ENCODE data around the gene EXO1. TPM values are rescaled to one million over a fixed set of nuclear protein-coding genes. Genes with fewer than 3 reads are reported as not detected.
A peak's percentile ranks its signal among the peaks of the same experiment; 100 is the strongest.

Gene EXO1
- total and polyA plus RNA-seq, 9 of the 15 experiments (the other 6 are each of a cell fraction or from before 2014, with no cell fraction given), result 36.0 to 125 (median 83.9) TPM

GRCh38 chr1:241810769-241811405, 37.1 kb upstream of the EXO1 start (continued):
- no peak for TF ChIP-seq ETS1 (conservative IDR thresholded peaks at IDR 0.05; ENCODE audit: control insufficient read depth, low read depth, low read length)
- no peak for TF ChIP-seq ZNF696 (CRISPR knock-in tag; conservative IDR thresholded peaks at IDR 0.05)
- no peak for TF ChIP-seq XRCC4 (IDR thresholded peaks at IDR 0.05; ENCODE audit: extremely low read depth, insufficient read depth, insufficient read length)
- TF ChIP-seq SMAD1 (IDR thresholded peaks at IDR 0.05; ENCODE audit: low read depth, low read length, partially characterized antibody), result no peak
- TF ChIP-seq CREB1 (IDR thresholded peaks at IDR 0.05), result no peak
- no peak for TF ChIP-seq CREB1 (CRISPR knock-in tag; IDR thresholded peaks at IDR 0.05)
- no peak for TF ChIP-seq C11orf30 (IDR thresholded peaks at IDR 0.05; ENCODE audit: low read depth)
- TF ChIP-seq BCOR (IDR thresholded peaks at IDR 0.05), result peak; percentile 79
- TF ChIP-seq, protein P1, sequence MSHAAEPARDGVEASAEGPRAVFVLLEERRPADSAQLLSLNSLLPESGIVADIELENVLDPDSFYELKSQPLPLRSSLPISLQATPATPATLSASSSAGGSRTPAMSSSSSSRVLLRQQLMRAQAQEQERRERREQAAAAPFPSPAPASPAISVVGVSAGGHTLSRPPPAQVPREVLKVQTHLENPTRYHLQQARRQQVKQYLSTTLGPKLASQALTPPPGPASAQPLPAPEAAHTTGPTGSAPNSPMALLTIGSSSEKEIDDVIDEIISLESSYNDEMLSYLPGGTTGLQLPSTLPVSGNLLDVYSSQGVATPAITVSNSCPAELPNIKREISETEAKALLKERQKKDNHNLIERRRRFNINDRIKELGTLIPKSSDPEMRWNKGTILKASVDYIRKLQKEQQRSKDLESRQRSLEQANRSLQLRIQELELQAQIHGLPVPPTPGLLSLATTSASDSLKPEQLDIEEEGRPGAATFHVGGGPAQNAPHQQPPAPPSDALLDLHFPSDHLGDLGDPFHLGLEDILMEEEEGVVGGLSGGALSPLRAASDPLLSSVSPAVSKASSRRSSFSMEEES (CRISPR knock-in tag; IDR thresholded peaks at IDR 0.05), result no peak
- TF ChIP-seq ZNF830 (CRISPR knock-in tag; IDR thresholded peaks at IDR 0.05), result no peak
- TF ChIP-seq TARDBP (IDR thresholded peaks at IDR 0.05), result no peak
- TF ChIP-seq, protein P2, sequence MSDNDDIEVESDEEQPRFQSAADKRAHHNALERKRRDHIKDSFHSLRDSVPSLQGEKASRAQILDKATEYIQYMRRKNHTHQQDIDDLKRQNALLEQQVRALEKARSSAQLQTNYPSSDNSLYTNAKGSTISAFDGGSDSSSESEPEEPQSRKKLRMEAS (CRISPR knock-in tag; IDR thresholded peaks at IDR 0.05), result no peak
